Neural progenitor cell (in vitro differentiated cells): Measurements from ENCODE around the gene PRELID2.

Experiments
- EZH2phosphoT487 ChIP-seq: fragments of 200-600 bp; sonication (generic); IDR thresholded peaks from 2 replicates; pipeline ENCODE4 v1.6.1; 2017; ENCODE audit warnings: antibody characterized with exemption
- TF ChIP-seq, protein P1 (sequence below): fragments of 200-600 bp; sonication (generic); IDR thresholded peaks from 2 replicates; pipeline ENCODE4 v1.5.1; 2017; ENCODE audit warnings: antibody characterized with exemption, mild to moderate bottlenecking

DNA sequence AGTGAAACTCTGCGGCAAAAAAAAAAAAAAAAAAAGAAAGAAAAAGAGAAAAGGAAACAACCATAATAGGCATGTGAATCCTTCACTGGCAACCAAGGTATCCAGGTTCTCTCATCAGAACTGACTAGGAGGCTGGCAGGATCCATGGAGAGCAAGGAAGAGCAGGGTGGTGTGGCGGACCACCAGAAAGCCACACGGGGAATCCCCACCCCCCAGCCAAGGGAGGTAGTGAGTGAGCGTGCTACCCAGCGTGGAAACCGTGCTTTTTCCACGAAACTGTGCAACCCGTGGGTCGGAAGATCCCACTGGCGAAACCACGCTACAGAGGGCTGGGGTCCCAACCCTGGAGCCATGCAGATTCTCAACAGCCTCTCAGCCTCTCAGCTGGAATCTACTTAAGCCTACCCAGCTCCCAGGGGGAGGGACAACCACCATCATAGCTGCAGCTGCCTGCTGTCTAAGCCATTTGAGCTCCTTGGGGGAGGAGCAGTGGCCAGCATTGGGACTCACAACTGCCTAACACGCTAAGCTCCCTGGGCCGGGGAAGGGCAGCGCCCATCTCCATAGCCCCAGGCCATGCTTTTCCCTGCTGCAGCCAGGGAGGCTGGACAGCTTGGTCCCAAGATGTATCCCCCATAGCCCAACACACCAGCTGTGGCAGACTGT is 91.6 kb downstream of the PRELID2 start:
- TF ChIP-seq, protein P1, sequence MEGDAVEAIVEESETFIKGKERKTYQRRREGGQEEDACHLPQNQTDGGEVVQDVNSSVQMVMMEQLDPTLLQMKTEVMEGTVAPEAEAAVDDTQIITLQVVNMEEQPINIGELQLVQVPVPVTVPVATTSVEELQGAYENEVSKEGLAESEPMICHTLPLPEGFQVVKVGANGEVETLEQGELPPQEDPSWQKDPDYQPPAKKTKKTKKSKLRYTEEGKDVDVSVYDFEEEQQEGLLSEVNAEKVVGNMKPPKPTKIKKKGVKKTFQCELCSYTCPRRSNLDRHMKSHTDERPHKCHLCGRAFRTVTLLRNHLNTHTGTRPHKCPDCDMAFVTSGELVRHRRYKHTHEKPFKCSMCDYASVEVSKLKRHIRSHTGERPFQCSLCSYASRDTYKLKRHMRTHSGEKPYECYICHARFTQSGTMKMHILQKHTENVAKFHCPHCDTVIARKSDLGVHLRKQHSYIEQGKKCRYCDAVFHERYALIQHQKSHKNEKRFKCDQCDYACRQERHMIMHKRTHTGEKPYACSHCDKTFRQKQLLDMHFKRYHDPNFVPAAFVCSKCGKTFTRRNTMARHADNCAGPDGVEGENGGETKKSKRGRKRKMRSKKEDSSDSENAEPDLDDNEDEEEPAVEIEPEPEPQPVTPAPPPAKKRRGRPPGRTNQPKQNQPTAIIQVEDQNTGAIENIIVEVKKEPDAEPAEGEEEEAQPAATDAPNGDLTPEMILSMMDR, result no peak
- TF ChIP-seq EZH2phosphoT487, result no peak
